Endothelial cell of umbilical vein (primary cell): ENCODE results near the gene SLC7A8. TPM values are rescaled to one million over a fixed set of nuclear protein-coding genes. Genes with fewer than 3 reads are reported as not detected.

ENCODE experiments used
- BruUV-seq: library from RNA; stranded (reverse); fragments of 400-500 nt; replicated peaks from 2 replicates; lab custom pipeline; 2021; lab: Mats Ljungman, UMichigan
- CTCF ChIA-PET: fragments of 300-600, 350-600 bp; sonication (Branson Sonifier 250); formaldehyde crosslinking; loops from one replicate; lab custom pipeline; 2021; ENCODE audit warnings: antibody characterized with exemption, inconsistent platforms; lab: Charles Lee
- POLR2A ChIA-PET: fragments of 300-600, 350-600 bp; sonication (Branson Sonifier 250); formaldehyde crosslinking; loops from one replicate; lab custom pipeline; 2021; ENCODE audit warnings: antibody characterized with exemption, inconsistent platforms; lab: Charles Lee
- DNase-seq: peaks from one replicate; pipeline ENCODE4 v3.0.0-alpha.2; 2011; ENCODE audit warnings: low read depth, low spot score
- FAIRE-seq: peaks from 2 replicates; lab custom pipeline; 2011; peaks lifted over from hg19 to GRCh38; lab: Jason Lieb, UNC
- H2AFZ ChIP-seq: 2 replicates; pipeline ENCODE4 v1.6.0; 2012; ENCODE audit warnings: low read depth, low read length, control low read depth, inconsistent platforms
- H3K27ac ChIP-seq: 2 replicates; pipeline ENCODE4 v1.5.1; 2011; ENCODE audit warnings: low read depth, mild to moderate bottlenecking, control low read depth, low read length, moderate library complexity; ENCODE audit not compliant: insufficient read depth
- H3K27me3 ChIP-seq, 2 experiments: 2 replicates each; pipeline versions ENCODE4 v1.6.0 to v1.6.1; 2011; ENCODE audit warnings: low read length in 2 of 2, mixed read lengths in 1 of 2; ENCODE audit not compliant: control insufficient read depth in 2 of 2, insufficient read depth in 2 of 2
- H3K36me3 ChIP-seq, 2 experiments: 2 replicates in 1 of 2; 3 replicates in 1 of 2; pipeline ENCODE4 v1.5.1; 2011; ENCODE audit warnings: low read length in 2 of 2, mild to moderate bottlenecking in 1 of 2, moderate library complexity in 1 of 2; ENCODE audit not compliant: control insufficient read depth in 2 of 2, insufficient read depth in 2 of 2; ENCODE audit errors: extremely low read depth in 1 of 2
- H3K4me1 ChIP-seq: 3 replicates; pipeline ENCODE4 v1.5.1; 2011; ENCODE audit warnings: mild to moderate bottlenecking, low read length; ENCODE audit not compliant: control insufficient read depth, insufficient read depth; ENCODE audit errors: extremely low read depth
- H3K4me2 ChIP-seq: 2 replicates; pipeline ENCODE4 v1.6.1; 2011; ENCODE audit warnings: low read length, control low read depth, mixed read lengths; ENCODE audit not compliant: insufficient read depth
- H3K4me3 ChIP-seq, 3 experiments: fragments of 200-600 bp in 1 of 3; sonication (generic), shearing (Covaris generic) in 1 of 3; replicated peaks in 1 of 3; 2 replicates each; pipeline ENCODE4 v1.5.1; 2011 to 2016; ENCODE audit warnings: control low read depth in 3 of 3, low read length in 3 of 3, mild to moderate bottlenecking in 2 of 3, inconsistent platforms in 1 of 3, low read depth in 1 of 3, moderate library complexity in 1 of 3; ENCODE audit not compliant: insufficient read depth in 1 of 3
- H3K79me2 ChIP-seq: 2 replicates; pipeline ENCODE4 v1.6.0; 2012; ENCODE audit warnings: low read length, inconsistent platforms; ENCODE audit not compliant: control insufficient read depth, insufficient read depth
- H3K9ac ChIP-seq: replicated peaks from 2 replicates; pipeline ENCODE3; 2011; ENCODE audit warnings: low read length, control low read depth; ENCODE audit not compliant: insufficient read depth; ENCODE audit errors: extremely low read depth
- H3K9me1 ChIP-seq: replicated peaks from 3 replicates; pipeline ENCODE4 v1.6.0; 2011; ENCODE audit warnings: mild to moderate bottlenecking, low read length; ENCODE audit not compliant: control insufficient read depth, insufficient read depth; ENCODE audit errors: extremely low read depth
- H3K9me3 ChIP-seq: replicated peaks from 2 replicates; pipeline ENCODE4 v1.5.1; 2012; ENCODE audit warnings: low read length, inconsistent platforms; ENCODE audit not compliant: control insufficient read depth, insufficient read depth
- H4K20me1 ChIP-seq: replicated peaks from 2 replicates; pipeline ENCODE3; 2011; ENCODE audit warnings: mild to moderate bottlenecking, low read length; ENCODE audit not compliant: control insufficient read depth, insufficient read depth; ENCODE audit errors: extremely low read depth
- CTCF ChIP-seq, 2 donors: IDR thresholded peaks; 1 replicate in 1 of 2; 2 replicates in 1 of 2; pipeline ENCODE4 v1.5.1; 2011; ENCODE audit warnings: low read length in 2 of 2, mild to moderate bottlenecking in 2 of 2, moderate library complexity in 2 of 2, control low read depth in 1 of 2, inconsistent platforms in 1 of 2, low read depth in 1 of 2; ENCODE audit not compliant: insufficient read depth in 1 of 2; ENCODE audit errors: extremely low read depth in 1 of 2
- EZH2 ChIP-seq: IDR thresholded peaks from 2 replicates; pipeline ENCODE4 v1.6.1; 2012; ENCODE audit warnings: borderline replicate concordance, low read depth, mild to moderate bottlenecking, moderate library complexity, low read length, inconsistent platforms; ENCODE audit not compliant: severe bottlenecking
- FOS ChIP-seq: IDR thresholded peaks from 2 replicates; pipeline ENCODE4 v1.6.1; 2011; ENCODE audit warnings: mild to moderate bottlenecking, low read length, moderate library complexity, borderline replicate concordance; ENCODE audit not compliant: insufficient read depth
- GATA2 ChIP-seq: IDR thresholded peaks from 2 replicates; pipeline ENCODE4 v1.7.0; 2011; ENCODE audit warnings: low read depth, mild to moderate bottlenecking, moderate library complexity, mixed read lengths, low read length; ENCODE audit not compliant: insufficient read length, insufficient read depth
- JUN ChIP-seq: IDR thresholded peaks from 2 replicates; pipeline ENCODE4 v1.6.1; 2011; ENCODE audit warnings: borderline replicate concordance, low read depth; ENCODE audit not compliant: insufficient read length, insufficient read depth
- MYC ChIP-seq: IDR thresholded peaks from one replicate; pipeline ENCODE4 v1.6.1; 2011; ENCODE audit warnings: mild to moderate bottlenecking, low read depth, low read length
- POLR2A ChIP-seq: IDR thresholded peaks from 2 replicates; pipeline ENCODE4 v1.6.1; 2012; ENCODE audit warnings: low read depth, mild to moderate bottlenecking, control low read depth, low read length
- POLR2AphosphoS5 ChIP-seq: IDR thresholded peaks from 2 replicates; pipeline ENCODE4 v1.6.1; 2012; ENCODE audit warnings: low read depth, mild to moderate bottlenecking, control low read depth, low read length, moderate library complexity; ENCODE audit not compliant: insufficient read depth
- dilution Hi-C: fragments of 300-500 bp; cut with MboI; formaldehyde crosslinking; loops from one replicate; pipeline ENCODE4 v1.15.0; 2019; ENCODE audit warnings: low sequenced_read_pairs; ENCODE audit not compliant: extremely low pct_ligation_motif_present
- intact Hi-C: fragments of 100-400 bp; cut with micrococcal nuclease; formaldehyde crosslinking; loops from one replicate; pipeline ENCODE4 v1.10.0; 2022
- polyA plus RNA-seq, 4 experiments: library from polyadenylated mRNA; depleted of rRNA in 3 of 4; stranded (reverse) in 3 of 4; unstranded in 1 of 4; fragments of >200 nt; gene quantifications; 2 replicates each; pipeline versions ENCODE4 v1.2.1 to v1.2.3, GENCODE V29; 2011 to 2012; ENCODE audit warnings: missing spikeins in 1 of 4
- total RNA-seq: library from RNA; stranded (reverse); gene quantifications from 2 replicates; pipeline ENCODE4 v1.2.3, GENCODE V29; 2021
- TF ChIP-seq, protein P1 (sequence below): IDR thresholded peaks from 2 replicates; pipeline ENCODE4 v1.6.1; 2011; ENCODE audit not compliant: insufficient read depth, insufficient read length

SLC7A8 gene
- total and polyA plus RNA-seq, 2 donors (not counting 3 experiments of a cell fraction or from before 2014, with no cell fraction given), result 0.76 to 1.1 TPM

DNA sequence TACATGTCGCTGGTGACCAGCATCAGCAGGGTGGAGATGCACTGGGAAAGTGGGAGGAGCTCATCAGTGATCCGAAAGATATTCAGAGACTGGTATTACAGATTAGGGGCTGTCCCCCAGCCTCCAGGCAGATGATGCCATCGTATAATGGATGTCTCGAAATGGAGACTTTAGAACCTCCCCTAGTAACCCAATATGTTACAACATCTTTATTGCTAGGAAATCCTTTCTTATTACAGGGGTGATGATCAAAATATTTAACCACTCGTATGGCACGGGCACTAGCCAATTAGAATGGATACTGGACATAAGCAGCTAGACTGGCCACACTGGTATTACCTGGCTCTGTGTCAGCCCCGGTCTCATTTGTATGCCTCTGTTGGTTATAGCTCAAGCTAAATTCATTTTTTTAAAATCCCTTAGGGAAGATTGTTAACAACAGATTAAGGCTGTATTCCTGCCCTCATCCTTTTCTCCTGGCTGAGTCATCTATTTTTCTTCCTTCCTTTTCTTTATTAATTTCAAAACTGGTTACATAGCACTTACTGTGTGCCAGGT lies 53.6 kb downstream of the SLC7A8 start:
- dilution Hi-C loops, result no loop called here
- Histone ChIP-seq H2AFZ (no peak overlapping the region), H3K27me3 (no peaks in the 10 kb centered on the region), H3K9me3 (no peaks in the 10 kb centered on the region), H3K79me2 (no peaks in the 10 kb centered on the region), H3K4me3 (no peak overlapping the region), H3K9me1 (no peaks in the 10 kb centered on the region), H3K4me1 (peaks cover 27% of the 10 kb centered on the region), H4K20me1 (no peaks in the 10 kb centered on the region), H3K27ac (no peak overlapping the region), H3K4me2 (peak overlapping the region; percentile 31), H3K9ac (no peak overlapping the region), H3K36me3 (no peaks in the 10 kb centered on the region)
- peak; percentile 73 for FAIRE-seq
- peak; percentile 57 for DNase-seq
- intact Hi-C loops, result no loop called here
- BruUV-seq, result no TSS peak
- ChIA-PET CTCF (interaction anchor here (0.8 to 14.5 kb wide), 5 partner anchors 9 to 53 kb away, joined by 3 to 1289 read pairs (median 6); partner anchors contain the start of gene SLC7A8), POLR2A (no interaction called here)
- TF ChIP-seq EZH2 (no peak), GATA2 (peak; percentile 22), POLR2A (no peak), POLR2AphosphoS5 (no peak), FOS (peak; percentile 67), JUN (peak; percentile 11), MYC (no peak), CTCF (IDR thresholded peaks at IDR 0.05; ENCODE audit: extremely low read depth in 1 of 2, insufficient read depth in 1 of 2, low read depth in 1 of 2, low read length in 2 of 2) (no peak)
- TF ChIP-seq, protein P1, sequence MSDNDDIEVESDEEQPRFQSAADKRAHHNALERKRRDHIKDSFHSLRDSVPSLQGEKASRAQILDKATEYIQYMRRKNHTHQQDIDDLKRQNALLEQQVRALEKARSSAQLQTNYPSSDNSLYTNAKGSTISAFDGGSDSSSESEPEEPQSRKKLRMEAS, result no peak
